SU-DHL-6 (cell line): Measurements from ENCODE around the gene BCAS1.

Experiments used
- EZH2phosphoT487 ChIP-seq: fragments of 200-600 bp; sonication (generic), shearing (Covaris generic); conservative IDR thresholded peaks from 2 replicates; pipeline ENCODE4 v1.6.1; 2018; ENCODE audit warnings: mild to moderate bottlenecking, antibody characterized with exemption, low read length, moderate library complexity, mixed read lengths
- TF ChIP-seq, protein P1 (sequence below): fragments of 200-600 bp; sonication (generic); IDR thresholded peaks from one replicate; pipeline ENCODE4 v1.5.1; 2017; ENCODE audit warnings: antibody characterized with exemption, mild to moderate bottlenecking, low read length, moderate library complexity; ENCODE audit not compliant: insufficient read depth, poor library complexity, severe bottlenecking

DNA sequence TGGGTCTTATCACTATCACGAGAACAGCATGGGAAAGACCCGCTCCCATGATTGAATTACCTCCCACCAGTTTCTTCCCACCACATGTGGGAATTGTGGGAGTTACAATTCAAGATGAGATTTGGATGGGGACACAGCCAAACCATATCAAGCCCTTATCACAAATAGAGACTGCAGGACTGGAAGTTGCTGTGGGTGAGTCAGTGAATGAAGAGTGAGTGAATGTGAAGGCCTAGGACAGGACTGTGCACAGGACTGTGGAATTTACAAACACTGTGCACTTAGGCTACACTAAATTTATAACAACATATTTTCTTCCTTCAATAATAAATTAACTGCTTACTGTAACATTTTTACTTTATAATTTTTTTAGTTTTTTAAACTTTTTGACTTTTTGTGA lies 30.2 kb upstream of the BCAS1 start:
- TF ChIP-seq, protein P1, sequence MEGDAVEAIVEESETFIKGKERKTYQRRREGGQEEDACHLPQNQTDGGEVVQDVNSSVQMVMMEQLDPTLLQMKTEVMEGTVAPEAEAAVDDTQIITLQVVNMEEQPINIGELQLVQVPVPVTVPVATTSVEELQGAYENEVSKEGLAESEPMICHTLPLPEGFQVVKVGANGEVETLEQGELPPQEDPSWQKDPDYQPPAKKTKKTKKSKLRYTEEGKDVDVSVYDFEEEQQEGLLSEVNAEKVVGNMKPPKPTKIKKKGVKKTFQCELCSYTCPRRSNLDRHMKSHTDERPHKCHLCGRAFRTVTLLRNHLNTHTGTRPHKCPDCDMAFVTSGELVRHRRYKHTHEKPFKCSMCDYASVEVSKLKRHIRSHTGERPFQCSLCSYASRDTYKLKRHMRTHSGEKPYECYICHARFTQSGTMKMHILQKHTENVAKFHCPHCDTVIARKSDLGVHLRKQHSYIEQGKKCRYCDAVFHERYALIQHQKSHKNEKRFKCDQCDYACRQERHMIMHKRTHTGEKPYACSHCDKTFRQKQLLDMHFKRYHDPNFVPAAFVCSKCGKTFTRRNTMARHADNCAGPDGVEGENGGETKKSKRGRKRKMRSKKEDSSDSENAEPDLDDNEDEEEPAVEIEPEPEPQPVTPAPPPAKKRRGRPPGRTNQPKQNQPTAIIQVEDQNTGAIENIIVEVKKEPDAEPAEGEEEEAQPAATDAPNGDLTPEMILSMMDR = no peak
- TF ChIP-seq EZH2phosphoT487 = no peak
